Activated CD8-positive, alpha-beta memory T cell treated with anti-CD3 and anti-CD28 coated beads for 36 hours (primary cell): ENCODE results near the gene OR11H6. TPM values are rescaled to one million over a fixed set of nuclear protein-coding genes. Genes with fewer than 3 reads are reported as not detected.
"Not testable (repeated sequence)": the region's sequence is repeated elsewhere in the genome, so short reads cannot be mapped to it uniquely, and the experiment has no call there.

Experiments used
- CTCF ChIA-PET: fragments of 350-600 bp; sonication (Branson Sonifier 250); formaldehyde crosslinking; loops from one replicate; lab custom pipeline; 2021; ENCODE audit warnings: antibody characterized with exemption; lab: Charles Lee
- POLR2A ChIA-PET: fragments of 350-600 bp; sonication (Branson Sonifier 250); formaldehyde crosslinking; loops from one replicate; lab custom pipeline; 2021; ENCODE audit warnings: antibody characterized with exemption; lab: Charles Lee
- total RNA-seq, 2 experiments: library from RNA; stranded (reverse); gene quantifications; one replicate each; pipeline ENCODE4 v1.2.3, GENCODE V29; 2021

Gene OR11H6
- total RNA-seq, 2 experiments from 2014 or later = not detected

DNA sequence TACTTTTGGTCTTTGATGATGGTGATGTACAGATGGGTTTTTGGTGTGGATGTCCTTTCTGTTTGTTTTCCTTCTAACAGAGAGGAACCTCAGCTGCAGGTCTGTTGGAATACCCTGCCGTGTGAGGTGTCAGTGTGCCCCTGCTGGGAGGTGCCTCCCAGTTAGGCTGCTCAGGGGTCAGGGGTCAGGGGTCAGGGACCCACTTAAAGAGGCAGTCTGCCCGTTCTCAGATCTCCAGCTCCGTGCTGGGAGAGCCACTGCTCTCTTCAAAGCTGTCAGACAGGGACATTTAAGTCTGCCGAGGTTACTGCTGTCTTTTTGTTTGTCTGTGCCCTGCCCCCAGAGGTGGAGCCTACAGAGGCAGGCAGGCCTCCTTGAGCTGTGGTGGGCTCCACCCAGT lies 11.9 kb downstream of the OR11H6 start:
- POLR2A ChIA-PET, CTCF ChIA-PET: not testable (repeated sequence)

GRCh38 chr14:20247646-20248246 lies 24.2 kb downstream of the OR11H6 start:
- CTCF ChIA-PET = no interaction called here
- POLR2A ChIA-PET = no interaction called here

- CTCF ChIA-PET = no interaction called here
- POLR2A ChIA-PET = no interaction called here
Observed at GRCh38 chr14:20262642-20263128, 39.2 kb downstream of the OR11H6 start.

- CTCF ChIA-PET, POLR2A ChIA-PET: not testable (repeated sequence)
Observed at GRCh38 chr14:20264361-20264760, 40.9 kb downstream of the OR11H6 start.

DNA sequence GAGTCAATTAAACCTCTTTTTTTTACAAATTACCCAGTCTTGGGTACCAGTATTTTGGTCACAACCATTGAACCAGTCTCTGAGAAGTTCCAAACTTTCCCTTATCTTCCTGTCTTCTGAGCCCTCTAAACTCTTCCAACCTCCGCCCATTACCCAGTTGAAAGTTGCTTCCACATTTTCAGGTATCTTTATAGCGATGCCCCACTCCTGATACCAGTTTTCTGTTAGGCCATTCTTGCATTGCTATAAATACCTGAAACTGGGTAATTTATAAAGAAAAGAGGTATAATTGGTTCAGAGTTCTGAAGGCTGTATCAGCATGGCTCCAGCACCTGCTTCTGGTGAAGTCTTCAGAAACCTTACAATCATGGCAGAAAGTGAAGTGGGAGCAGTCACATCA lies 50.6 kb downstream of the OR11H6 start:
- ChIA-PET CTCF (no interaction called here), POLR2A (no interaction called here)

Other genes with a start within 250 kb of the OR11H6 start
- gene OR4K15, start 248.1 kb upstream of the OR11H6 start, total RNA-seq = not detected
- gene OR4Q2, start 221.5 kb upstream of the OR11H6 start, total RNA-seq = not detected
- gene OR4K14, start 204.4 kb upstream of the OR11H6 start, total RNA-seq = not detected
- gene OR4K13, start 187.7 kb upstream of the OR11H6 start, total RNA-seq = not detected
- not detected for gene OR4L1, start 163.7 kb upstream of the OR11H6 start, total RNA-seq
- gene OR4K17, start 113.0 kb upstream of the OR11H6 start, total RNA-seq = not detected
- not detected for gene OR4N5, start 84.9 kb upstream of the OR11H6 start, total RNA-seq
- not detected for gene OR11G2, start 32.8 kb upstream of the OR11H6 start, total RNA-seq
- gene OR11H7, start 5.3 kb downstream of the OR11H6 start, total RNA-seq = not detected
- gene OR11H4, start 15.6 kb downstream of the OR11H6 start, total RNA-seq = not detected
- 10 to 100 TPM; 32.4 to 34.2 TPM for gene TTC5, start 82.2 kb downstream of the OR11H6 start, total RNA-seq
- 10 to 100 TPM; 55.9 to 63.7 TPM for gene CCNB1IP1, start 109.6 kb downstream of the OR11H6 start, total RNA-seq
- gene PARP2, start 119.9 kb downstream of the OR11H6 start, total RNA-seq = 10 to 100 TPM; 40.7 to 40.9 TPM
- gene TEP1, start 189.8 kb downstream of the OR11H6 start, total RNA-seq = 10 to 100 TPM; 29.9 to 31.6 TPM
- under 1 TPM; 0.06 to 0.11 TPM for gene KLHL33, start 212.5 kb downstream of the OR11H6 start, total RNA-seq
- 10 to 100 TPM; 54.0 to 55.4 TPM for gene OSGEP, start 231.1 kb downstream of the OR11H6 start, total RNA-seq
- 100 to 1,000 TPM; 243 to 246 TPM for gene APEX1, start 231.5 kb downstream of the OR11H6 start, total RNA-seq
- 10 to 100 TPM; 27.1 to 28.0 TPM for gene PIP4P1, start 237.7 kb downstream of the OR11H6 start, total RNA-seq
- gene PNP, start 245.7 kb downstream of the OR11H6 start, total RNA-seq = 100 to 1,000 TPM; 212 to 219 TPM